Amygdala (tissue), 56 donors: ENCODE measurements around the gene TMEM178B.
A peak's percentile ranks its signal among the peaks of the same experiment; 100 is the strongest.
"Not testable (repeated sequence)": the region's sequence is repeated elsewhere in the genome, so short reads cannot be mapped to it uniquely, and the experiment has no call there.

Experiments used
- DNase-seq, 56 donors: peaks; one replicate each; lab custom pipeline; 2025; lab: John Stamatoyannopoulos, UW

The TMEM178B gene

DNA sequence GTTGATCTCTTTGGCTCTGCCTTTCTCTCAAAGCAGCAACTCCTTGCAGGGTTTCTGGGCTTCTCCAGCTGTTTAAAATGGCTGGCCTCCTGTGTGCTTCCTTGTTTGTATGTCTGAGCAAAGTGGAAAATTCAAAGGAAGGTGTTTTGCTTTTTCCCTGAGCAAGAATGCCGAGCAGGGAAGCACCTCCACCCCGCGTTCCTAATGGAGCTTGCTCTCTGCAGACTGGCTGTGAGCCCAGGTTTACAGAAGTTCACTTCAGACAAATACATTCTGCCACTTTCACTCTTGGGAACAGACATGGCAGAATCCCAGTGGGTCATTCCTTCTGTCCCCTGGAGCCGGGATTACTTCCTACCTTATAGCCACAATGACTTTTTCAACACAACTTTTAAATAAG lies 295.6 kb downstream of the TMEM178B start:
- DNase-seq: peak in 8 of 56 donors; percentile 7 to 36 (median 24)

DNA sequence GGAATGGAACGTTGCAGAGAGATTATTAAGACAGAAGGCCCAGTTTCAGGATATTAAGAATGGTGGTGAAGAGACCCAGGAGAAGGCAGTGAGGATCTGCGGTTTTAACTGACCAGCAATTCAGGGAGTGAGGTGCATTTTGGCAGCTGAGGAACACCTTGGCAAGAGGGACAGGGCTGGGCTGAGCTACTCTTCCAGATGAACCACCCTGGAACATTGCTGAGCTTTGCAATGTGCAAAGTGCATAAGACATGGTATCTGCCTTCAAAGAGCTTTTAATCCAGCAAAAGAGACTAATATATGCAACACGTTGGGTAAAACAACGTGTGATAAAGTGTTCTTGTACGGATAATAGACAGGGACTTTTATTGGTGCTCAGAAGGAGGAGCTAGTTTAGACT lies 296.3 kb downstream of the TMEM178B start:
- no peak for DNase-seq

DNA sequence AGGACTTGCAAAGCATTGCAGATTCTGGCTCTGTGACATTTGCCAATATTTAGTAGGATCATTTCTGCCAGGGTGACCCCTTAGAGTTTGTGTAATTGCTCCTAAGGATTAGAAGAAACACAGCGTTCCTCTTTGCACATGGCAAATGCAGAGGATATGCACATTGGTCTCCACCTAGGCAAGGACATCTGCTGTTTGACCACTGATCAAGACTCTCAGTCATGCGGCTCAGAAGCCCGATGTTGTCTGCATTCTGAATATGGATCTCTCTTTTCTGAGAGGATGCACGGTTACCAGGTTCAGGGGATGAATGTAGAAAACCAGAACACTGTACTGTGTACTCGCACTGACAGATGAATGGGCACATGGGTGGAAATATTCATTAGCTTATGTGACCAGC lies 296.8 kb downstream of the TMEM178B start:
- no peak for DNase-seq

DNA sequence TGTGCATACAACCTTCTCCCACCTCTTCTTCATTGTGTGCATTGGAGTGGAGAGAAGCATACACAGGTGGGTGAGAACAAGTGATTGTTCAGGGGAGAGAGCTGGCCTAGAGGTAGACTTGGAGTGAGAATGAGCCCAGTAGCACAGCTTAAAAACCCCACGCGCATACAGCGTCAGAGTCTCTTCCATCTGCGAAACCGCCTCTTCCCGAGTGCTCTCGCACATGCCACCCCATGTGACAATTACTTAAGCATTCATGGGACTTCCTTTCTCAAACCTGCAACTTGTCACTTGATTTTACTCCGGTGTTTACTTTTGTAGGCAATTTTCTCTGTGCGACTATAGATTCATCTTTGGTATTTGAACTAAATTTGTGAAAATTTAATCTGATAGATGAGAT lies 300.6 kb downstream of the TMEM178B start:
- DNase-seq: no peak

DNA sequence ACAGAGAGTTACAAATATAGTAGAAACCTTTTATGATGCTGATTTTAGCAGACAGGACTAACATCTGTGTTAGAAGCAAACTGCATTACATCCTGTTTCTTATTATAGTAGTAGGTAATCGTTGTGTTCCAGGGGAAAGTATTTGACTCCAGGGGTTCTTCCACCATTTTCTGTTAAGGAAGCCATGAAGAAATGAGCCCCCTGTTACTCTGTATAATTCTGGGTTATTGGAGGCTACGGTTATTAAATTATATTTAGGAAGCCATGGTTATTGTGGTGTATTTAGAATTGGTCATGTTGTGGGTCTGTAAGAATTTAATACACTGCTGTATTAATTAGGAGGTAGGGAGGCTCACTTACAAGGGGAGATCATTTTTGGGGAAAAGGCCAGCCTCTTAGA lies 301.6 kb downstream of the TMEM178B start:
- no peak for DNase-seq

DNA sequence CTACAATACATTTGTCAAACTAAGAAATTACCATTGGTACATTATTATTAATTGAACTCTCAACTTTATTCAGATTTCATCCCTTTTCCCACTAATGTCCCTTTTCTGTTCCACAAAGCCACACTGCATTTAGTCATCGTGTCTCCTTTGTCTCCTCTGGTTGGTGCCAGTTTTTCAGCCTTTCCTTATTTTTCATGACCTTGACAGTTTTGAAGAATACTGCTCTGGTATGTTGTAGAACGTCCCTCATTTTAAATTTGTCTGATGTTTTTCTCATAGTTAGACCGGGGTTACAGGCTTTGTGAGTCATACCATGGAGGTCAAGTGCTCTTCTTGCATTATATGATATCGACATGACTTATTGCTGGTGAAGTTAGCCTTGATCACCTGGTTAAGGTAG lies 304.0 kb downstream of the TMEM178B start:
- no peak for DNase-seq

DNA sequence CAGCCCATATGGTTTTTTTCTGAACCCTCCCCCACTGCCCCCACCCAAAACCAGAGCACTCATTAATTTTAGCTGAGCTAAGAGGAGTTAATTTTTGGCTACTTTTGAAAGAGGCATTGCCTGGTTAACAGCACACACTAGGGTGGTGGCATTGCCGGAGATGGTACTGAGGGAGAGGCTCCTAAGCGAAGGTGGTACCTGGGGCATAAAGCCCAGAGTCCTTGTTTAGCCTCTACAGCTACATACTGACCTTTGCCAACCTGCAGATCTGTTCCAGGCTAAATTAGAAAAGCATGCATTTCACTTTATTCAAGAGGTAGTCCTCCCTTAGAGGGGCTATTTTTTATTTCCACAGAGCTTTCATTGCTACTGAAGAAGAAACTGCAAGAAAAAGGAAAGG lies 304.5 kb downstream of the TMEM178B start:
- DNase-seq: no peak

DNA sequence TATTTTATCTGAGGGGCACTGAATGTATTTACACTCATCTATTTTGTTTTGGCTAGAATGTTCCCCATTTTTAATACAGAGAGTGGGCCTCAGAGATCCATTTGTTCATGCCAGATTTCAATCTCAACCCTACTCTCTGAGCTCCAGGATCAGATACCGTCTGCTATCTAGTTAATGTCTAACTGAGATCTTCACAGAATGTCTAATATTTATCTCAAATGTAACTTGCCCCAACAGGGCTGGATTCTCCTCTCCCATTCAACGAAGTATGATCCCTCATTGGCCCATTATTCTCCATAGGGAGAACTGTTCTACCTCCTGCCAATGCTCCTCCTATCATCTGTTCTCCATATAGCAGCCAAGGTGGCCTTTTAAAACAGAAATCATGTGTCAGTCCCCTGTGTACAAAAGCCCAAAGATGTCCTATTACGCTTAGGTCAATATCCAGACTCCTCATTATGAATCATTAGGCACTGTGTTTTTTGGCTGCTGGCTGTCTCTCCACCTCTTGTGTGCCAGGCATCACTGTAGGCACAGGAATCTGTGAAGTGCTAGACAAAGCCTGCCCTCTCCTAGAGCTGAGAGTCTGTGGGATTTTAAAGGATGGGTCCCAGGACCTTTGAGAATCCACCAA lies 308.0 kb downstream of the TMEM178B start:
- no peak for DNase-seq

DNA sequence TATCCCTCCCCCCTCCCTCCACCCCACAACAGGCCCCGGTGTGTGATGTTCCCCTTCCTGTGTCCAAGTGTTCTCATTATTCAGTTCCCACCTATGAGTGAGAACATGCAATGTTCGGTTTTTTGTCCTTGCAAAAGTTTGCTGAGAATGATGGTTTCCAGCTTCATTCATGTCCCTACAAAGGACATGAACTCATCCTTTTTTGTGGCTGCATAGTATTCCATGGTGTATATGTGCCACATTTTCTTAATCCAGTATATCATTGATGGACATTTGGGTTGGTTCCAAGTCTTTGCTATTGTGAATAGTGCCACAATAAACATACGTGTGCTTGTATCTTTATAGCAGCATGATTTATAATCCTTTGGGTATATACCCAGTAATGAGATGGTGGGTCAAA lies 309.5 kb downstream of the TMEM178B start:
- not testable (repeated sequence) for DNase-seq

DNA sequence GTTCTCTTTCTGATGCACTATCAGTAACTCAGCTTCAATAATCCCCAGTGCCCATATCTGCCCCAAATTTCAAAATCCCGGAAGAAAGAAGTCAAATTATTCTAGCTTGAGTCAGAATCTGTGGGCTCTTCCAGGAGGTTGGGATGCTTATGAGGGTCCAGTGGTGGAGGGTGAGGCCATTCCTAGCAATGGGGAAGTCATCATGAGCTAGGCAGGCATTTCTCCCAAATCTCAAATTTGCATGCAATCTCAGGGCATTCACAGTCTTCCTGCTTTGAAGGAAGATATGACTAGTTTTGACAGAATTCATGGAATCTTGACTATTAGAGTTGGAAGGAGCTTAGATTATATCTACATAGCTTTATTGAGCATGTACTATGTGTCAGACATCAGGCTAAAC lies 313.0 kb downstream of the TMEM178B start:
- DNase-seq: no peak

DNA sequence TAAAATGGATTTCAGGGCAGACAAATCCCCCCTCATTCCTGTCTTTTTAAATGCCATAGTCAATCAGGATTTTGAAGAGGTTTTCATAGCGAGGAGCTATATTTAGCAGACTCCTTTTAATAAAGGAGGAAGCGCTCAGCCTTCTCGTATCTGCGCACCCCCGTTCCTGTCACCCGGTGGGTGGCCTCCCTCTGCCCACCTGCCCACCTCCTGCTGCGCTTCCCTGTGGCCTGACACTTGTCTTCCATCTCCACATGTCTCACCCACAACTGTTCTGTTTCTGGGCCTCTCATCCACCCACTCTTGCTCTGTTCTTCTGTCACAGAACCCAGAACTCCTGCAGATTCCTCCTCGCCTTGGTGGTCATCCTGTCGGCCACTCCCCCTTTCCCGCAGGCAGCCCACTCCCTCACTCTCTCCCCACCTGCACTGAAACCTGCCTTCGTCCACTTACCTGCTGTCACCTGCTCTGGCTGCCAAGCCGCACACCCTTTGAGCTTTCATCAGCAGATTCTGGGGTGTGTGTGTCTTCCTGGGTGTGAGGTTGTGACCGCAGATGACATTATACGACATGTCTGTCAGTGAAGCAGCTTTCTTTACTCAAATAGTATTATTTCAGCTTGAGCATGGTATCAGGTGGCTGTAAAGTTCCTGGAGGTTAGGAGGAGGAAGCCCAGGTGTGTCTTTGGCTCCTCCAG lies 313.8 kb downstream of the TMEM178B start:
- peak in 3 of 56 donors; percentile 13 to 38 (median 25) for DNase-seq

DNA sequence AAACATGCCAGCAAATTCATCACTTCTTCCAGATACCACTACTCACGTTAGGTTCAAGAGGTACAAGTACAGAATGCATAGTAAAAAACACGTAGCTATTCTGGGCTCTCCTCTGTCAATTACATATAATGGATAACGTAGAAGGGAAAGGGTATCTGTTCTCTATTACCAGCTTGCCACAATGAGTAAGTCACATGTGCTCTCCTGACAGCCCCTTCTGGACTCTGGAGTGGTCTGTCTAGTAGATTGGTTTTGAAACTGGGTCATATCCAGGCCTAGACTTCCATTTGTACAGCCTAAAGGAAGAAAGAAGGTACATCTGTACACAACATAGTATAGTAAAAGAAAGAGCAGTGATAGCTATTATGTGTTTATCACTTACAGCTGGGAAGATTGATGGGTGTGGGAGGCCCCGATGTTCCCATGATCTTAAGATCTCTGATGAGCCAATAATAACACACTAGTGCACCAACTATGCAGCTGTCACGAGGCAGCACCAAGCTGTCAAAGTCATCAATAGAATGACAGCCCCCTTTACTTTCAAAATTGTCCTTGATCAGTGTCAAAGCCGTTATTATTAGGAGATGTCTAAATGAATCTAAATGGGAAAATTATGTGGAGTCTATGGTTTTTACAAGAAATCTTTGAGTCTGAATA lies 315.4 kb downstream of the TMEM178B start:
- no peak for DNase-seq

DNA sequence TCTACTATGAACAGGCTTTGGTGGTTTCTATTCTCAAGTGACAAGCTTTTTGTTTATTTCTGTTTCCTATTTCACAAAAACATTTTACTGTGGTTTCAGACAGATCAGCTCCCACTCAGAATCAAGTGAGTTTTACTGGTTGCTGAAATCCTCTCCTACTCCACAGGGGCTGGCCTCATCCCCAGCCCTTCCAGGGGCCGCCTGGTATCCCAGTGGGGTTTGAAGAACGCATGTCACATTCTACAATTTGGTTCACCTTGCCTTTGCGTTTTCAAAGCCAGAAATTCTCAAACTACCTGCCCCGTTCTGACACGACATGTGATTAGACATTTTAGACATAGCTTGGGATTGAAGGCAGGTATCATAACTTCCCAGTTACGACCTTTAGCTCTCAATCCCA lies 316.5 kb downstream of the TMEM178B start:
- DNase-seq: no peak

DNA sequence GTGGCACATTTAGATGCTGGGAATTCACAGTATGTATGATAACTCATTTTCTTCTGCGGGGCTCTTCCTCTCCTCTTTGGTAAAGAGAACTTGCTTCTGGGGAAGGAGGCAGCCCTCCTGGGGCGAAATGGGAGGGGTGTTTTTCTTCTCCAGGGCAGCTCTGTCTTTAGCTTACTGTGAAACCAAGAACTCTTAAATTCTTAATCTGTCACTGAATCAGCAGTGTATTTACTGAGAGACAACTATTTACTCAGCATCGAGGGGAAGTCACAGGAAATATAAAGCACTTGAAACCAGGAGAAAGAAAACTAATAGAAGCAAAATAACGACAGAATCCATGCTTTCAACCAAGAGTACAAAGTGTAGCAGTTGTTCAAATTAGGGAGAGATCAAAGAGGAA lies 319.2 kb downstream of the TMEM178B start:
- DNase-seq: no peak

DNA sequence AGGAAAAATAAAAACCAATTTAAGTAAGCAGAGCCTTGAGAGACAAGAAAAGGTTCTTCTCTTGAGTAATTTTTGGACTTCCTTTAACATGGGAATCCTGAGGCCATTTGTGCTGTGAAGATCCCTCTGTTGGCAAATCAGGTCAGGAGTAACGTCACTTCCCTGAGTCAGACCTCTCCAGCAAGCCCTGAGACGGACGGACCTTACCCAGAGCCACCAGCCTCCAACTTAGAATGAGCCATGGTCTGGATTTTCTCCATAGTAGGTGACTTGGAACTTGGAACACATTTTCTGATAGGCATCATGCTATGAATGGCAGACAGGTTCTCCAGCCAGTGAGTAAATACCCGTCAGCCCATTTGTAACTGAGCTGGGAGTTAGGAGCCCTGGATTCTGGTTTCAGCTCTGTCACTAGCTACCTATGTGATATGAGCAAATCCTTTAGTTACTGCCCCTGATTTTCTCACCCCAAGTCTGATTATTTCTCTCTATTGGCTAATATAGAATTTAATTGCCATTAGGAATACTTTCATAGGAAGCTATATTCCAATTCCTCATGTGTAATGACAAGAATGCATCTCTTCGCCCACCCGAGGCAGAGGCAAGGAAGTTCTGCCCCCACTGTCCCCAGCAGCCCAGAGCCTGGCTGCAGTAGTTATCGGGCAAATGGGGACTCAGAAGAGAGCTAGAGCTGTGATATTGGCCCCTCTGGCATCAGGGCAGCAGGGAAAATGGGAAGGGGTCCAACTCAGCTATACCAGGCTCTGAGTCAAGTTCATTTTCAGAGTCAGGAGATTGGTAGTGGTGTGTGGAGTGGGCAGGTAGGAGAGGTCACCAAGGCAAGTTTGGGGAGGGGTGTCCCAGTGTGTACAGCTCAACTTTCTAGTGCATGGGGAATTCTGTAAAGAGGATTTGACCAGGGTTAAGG lies 323.6 kb downstream of the TMEM178B start:
- no peak for DNase-seq

DNA sequence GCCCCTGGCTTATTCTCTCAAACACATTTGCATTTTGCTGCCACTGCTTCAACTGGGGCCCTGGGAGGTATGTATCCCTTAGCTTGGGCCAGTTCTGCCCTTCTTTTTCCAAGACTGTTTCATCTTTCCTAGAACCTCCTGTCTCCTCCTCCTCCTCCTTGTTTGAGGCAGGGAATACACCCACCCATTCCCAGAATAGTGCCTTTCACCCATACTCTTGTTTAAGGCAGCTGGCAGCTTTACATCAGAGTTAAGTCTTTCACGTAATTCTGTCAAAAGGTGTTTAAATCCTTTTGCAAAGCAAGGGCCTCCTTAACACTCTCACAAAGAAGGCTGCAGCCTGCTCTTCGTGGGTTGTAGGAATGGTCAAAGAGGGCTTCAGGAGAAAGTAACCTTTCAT lies 326.5 kb downstream of the TMEM178B start:
- no peak for DNase-seq

DNA sequence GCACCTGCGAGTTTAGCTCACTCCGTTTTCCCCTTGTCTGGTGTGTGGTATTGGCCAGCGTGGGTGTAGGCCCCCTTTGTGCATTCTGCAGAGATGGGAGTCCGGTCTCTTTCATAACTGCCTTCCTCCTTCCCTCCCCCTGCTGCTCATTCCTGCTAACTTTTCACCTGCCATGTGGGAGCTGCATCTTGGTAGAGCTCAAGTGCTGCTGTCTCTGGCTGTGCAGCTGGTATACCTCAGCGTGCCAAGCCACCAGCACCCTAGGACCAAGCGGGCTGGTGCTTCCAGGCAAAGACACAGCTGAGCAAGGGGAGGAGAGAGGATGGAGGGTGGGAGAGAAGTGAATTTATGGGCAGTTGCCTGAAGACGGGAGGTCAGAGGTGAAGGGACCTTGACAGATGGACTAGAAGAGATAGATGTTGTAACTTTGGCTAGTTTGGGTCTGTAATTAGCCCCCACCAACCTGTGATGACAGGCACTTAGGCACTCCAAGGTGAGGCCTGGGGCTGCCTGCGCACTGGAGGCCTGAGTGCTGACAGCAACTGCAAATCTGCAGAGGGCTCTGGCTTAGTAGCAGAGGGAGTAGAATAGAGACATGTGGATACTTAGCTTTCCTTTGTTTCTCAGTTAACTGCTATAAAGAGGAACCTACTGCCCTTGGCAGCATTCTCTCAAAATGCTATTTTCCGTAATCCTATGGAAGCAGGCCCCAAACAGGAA lies 328.6 kb downstream of the TMEM178B start:
- no peak for DNase-seq

DNA sequence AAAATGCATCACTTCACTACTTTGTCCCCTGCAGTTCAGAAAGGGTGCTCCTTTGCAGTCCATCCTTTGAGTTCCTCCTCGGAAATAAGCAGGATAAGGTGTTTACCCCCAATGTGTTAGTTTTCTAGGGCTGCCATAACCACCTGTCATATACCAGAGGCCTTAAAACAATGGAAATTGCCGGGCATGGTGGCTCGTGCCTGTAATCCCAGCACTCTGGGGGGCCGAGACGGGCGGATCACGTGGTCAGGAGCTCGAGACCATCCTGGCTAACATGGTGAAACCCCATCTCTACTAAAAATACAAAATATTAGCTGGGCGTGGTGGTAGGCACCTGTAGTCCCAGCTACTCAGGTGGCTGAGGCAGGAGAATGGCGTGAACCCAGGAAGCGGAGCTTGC lies 330.0 kb downstream of the TMEM178B start:
- DNase-seq: not testable (repeated sequence)

DNA sequence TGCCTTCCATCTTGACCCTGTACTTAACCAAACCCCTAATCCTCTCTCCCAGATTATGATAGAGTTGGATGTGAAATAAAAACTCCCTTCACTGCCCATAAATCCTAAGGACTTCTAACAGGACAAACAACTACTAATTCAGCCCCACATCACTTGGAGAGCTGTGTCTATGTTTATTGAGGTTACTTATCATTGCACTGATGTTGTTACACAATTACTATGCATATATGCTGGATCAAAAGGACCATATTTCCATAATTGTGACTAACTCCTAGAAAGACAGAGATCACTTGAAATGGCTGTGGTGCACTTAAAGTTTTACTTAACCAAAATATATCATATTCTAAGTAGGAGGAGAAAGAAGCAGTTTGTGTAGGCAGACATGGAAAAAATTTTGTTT lies 332.5 kb downstream of the TMEM178B start:
- no peak for DNase-seq

DNA sequence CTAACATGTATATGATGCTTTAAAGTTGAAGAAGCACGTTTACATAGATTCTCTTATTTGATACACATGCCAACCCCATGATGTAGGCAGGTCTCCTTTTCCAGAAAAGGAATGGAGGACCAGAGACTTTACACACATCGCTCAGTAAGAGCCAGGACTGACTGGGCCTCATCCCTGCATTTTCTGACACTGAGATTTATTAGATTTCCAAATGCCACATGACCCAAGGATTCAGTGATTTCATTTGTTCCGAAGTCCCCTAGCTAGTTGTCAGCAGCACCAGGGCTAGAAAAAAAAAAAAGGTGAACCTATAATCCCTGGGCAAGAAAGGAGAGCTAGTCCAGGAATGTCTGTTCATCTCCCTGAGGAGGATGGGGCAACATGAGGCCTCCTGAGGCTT lies 334.0 kb downstream of the TMEM178B start:
- DNase-seq: no peak
